LNCAP (cell line): ENCODE measurements around the gene BATF2.

Experiments
- CTCF ChIP-seq: fragments of 450-650 bp; IDR thresholded peaks from 2 replicates; pipeline ENCODE4 v1.5.1; 2017; ENCODE audit warnings: mild to moderate bottlenecking

The BATF2 gene

DNA sequence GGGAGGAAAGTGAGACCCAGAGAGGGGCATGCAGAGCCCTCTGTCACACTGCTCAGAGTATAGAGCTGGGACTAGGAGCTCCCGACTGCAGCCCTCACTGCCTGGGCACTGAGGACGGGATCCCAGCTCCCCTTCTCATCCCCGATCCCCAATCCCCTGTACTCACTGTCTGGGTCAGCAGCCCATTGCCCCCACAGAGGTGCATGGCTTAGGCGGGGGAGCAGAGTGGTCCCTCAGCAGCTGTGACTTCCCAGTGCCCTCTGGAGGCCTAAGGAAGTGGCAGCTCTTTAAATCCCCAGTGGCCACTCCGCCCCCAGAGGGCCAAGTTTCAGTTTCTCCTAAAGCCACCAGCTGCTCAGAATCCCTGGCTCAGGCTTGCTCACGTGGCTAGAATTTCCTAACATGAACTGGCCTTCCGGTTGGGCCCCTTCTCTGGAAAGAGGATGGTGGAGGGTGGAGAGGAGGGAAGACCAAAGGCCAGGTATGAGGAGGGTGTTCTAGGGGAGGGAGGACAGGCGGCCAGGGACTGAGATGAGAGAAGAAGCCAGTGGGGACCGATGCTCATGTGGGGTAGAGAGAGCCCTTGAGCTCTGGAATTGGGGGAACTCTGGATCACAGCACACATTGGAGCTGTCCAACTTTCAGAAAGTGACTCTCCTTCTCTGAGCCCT, at the start of gene BATF2:
BATF2 (minus strand) TSS at position 262 of the 671 bp plus-strand sequence; CDS start at position 205, 57 bp downstream.
- no peak for TF ChIP-seq CTCF

GRCh38 chr11:65045728-65046127, 49.0 kb upstream of the BATF2 start:
- TF ChIP-seq CTCF: no peak

GRCh38 chr11:65045061-65045460, 48.3 kb upstream of the BATF2 start:
- TF ChIP-seq CTCF: no peak

DNA sequence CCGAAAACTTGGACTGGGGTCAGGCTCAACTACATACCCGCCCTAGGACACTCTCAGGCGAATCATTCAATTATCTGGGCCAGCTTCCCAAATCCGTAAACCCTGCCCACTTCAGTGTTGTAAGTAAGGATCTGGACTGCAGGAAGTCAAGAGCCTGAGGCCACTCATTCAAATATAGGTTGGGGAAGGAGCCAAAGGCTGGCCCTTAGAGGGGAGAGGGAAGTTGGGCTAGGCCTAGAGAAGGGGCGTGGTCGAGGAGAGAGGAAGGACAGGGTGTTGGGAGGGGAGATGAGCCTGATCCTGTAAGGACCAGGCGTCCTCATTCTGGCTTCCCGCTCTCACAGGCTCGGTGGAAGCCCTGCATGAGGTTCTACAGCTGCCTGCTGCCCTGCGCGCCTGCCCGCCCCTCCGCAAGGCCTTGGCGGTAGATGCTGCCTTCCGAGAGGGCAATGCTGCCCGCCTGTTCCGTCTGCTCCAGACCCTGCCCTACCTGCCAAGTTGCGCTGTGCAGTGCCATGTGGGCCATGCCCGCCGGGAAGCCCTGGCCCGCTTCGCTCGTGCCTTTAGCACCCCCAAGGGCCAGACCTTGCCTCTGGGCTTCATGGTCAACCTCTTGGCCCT, 47.2 kb upstream of the BATF2 start:
- TF ChIP-seq CTCF: no peak

DNA sequence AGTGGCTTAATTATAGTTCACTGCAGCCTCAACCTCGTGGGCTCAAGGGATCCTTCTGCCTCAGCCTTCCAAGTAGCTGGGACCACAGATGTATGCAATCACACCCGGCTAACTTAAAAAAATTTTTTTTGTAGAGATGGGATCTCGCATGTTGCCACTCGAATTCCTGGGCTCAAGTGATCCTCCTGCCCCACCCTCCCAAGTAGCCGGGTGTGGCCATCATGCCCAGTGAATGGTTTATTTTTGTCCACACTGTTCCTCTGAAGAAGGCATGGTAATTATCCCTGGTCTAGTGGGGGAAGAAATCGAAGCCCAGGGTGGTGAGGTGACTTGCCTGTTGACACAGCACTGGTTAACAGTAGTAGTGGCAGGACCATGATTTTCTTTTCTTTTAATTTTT, 46.1 kb upstream of the BATF2 start:
- no peak for TF ChIP-seq CTCF

- no peak for TF ChIP-seq CTCF
Measured at GRCh38 chr11:65040847-65041622, 44.3 kb upstream of the BATF2 start, which contains the start of gene SAC3D1. TSS of gene SAC3D1 (plus strand) at chr11:65041210. CDS start at chr11:65041293, 83 bp downstream.

DNA sequence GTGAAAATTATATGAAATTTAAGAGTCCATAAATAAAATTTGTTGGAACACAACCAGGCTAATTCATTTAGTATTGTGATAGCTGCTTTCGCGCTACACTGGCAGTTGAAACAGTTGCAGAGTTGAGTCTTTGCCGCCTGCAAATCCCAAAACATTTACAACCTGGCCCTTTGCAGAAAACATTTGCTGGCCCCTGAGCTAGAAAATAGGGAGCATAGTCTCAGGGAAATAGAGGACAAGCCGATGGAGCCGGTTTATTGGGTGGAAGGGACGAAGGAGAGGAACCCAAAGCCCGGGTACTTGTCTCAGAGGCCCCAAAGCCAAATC, 43.7 kb upstream of the BATF2 start:
- TF ChIP-seq CTCF: no peak
